HepG2 (cell line): ENCODE results near the gene SYTL1. TPM values are rescaled to one million over a fixed set of nuclear protein-coding genes. Genes with fewer than 3 reads are reported as not detected.
A peak's percentile ranks its signal among the peaks of the same experiment; 100 is the strongest.

ENCODE experiments used
- ASH2L ChIP-seq: fragments of 300-600, 200-600 bp; sonication (generic); IDR thresholded peaks from 2 replicates; pipeline ENCODE4 v1.7.0; 2017; ENCODE audit warnings: low read depth, mild to moderate bottlenecking, moderate library complexity, mixed read lengths, low read length; ENCODE audit not compliant: insufficient read length
- FOXM1 ChIP-seq: sonication (generic); formaldehyde crosslinking; IDR thresholded peaks from 2 replicates; pipeline ENCODE4 v1.5.0; 2020; ENCODE audit warnings: missing genetic modification reagents
- HNRNPLL ChIP-seq: fragments of 200-400 bp; formaldehyde crosslinking; IDR thresholded peaks from 2 replicates; pipeline ENCODE4 v1.6.1; 2017; ENCODE audit warnings: mild to moderate bottlenecking, low read depth, low read length; ENCODE audit not compliant: poor library complexity, severe bottlenecking
- MAFK ChIP-seq, 2 experiments: IDR thresholded peaks in 1 of 2; conservative IDR thresholded peaks in 1 of 2; 2 replicates each; pipeline ENCODE4 v1.6.1; 2011; ENCODE audit warnings: improper control_type of control experiment in 2 of 2, low read length in 2 of 2
- POGZ ChIP-seq: sonication (generic); formaldehyde crosslinking; IDR thresholded peaks from 2 replicates; pipeline ENCODE4 v1.4.0; 2020; ENCODE audit warnings: mild to moderate bottlenecking, missing genetic modification reagents
- POLR2AphosphoS5 ChIP-seq: IDR thresholded peaks from 2 replicates; pipeline ENCODE4 v1.6.1; 2012; ENCODE audit warnings: low read depth, low read length
- RARA ChIP-seq: IDR thresholded peaks from 2 replicates; pipeline ENCODE4 v1.6.1; 2016; ENCODE audit warnings: missing genetic modification reagents, missing compliant biosample characterization
- RBFOX2 ChIP-seq: fragments of 200-400 bp; formaldehyde crosslinking; IDR thresholded peaks from 2 replicates; pipeline ENCODE4 v1.6.1; 2017; ENCODE audit warnings: low read depth, mild to moderate bottlenecking, low read length
- SMAD1 ChIP-seq: sonication (generic); formaldehyde crosslinking; IDR thresholded peaks from 2 replicates; pipeline ENCODE4 v1.4.0; 2020; ENCODE audit warnings: missing genetic modification reagents, low read depth, mild to moderate bottlenecking, borderline replicate concordance
- ZNF343 ChIP-seq: sonication (generic); formaldehyde crosslinking; IDR thresholded peaks from 2 replicates; pipeline ENCODE4 v1.4.0; 2020; ENCODE audit warnings: mild to moderate bottlenecking, missing genetic modification reagents
- ZNF724P ChIP-seq: sonication (generic); formaldehyde crosslinking; IDR thresholded peaks from 2 replicates; pipeline ENCODE4 v1.8.0; 2022; ENCODE audit warnings: missing genetic modification reagents, borderline replicate concordance
- ZNF772 ChIP-seq: sonication (generic); formaldehyde crosslinking; IDR thresholded peaks from 2 replicates; pipeline ENCODE4 v1.5.0; 2020; ENCODE audit warnings: mild to moderate bottlenecking, missing genetic modification reagents
- ZNF788 ChIP-seq: sonication (generic); formaldehyde crosslinking; IDR thresholded peaks from 2 replicates; pipeline ENCODE4 v1.5.0; 2020; ENCODE audit warnings: mild to moderate bottlenecking, missing genetic modification reagents, borderline replicate concordance
- polyA plus RNA-seq, 8 experiments: library from polyadenylated mRNA; depleted of rRNA in 3 of 8; stranded (reverse) in 7 of 8; unstranded in 1 of 8; fragments of >200 nt; fragmentation: Illumina TruSeq in 4 of 8; extraction: Trizol in 4 of 8; gene quantifications; 2 replicates each; pipeline versions ENCODE4 v1.2.1 to v1.2.3, GENCODE V29; 2011 to 2016; ENCODE audit warnings: low read depth in 4 of 8, missing spikeins in 1 of 8, mixed read lengths in 1 of 8; ENCODE audit not compliant: insufficient read depth in 1 of 8
- total RNA-seq, 5 experiments: library from RNA; depleted of rRNA; stranded (reverse); fragments of >200 nt; fragmentation: Illumina TruSeq; extraction: Trizol; gene quantifications; 2 replicates each; pipeline ENCODE4 v1.2.3, GENCODE V29; 2016; ENCODE audit warnings: low read depth in 1 of 5
- TF ChIP-seq, protein P1 (sequence below): sonication (generic); formaldehyde crosslinking; IDR thresholded peaks from 2 replicates; pipeline ENCODE4; 2020; ENCODE audit warnings: missing genetic modification reagents, mild to moderate bottlenecking, borderline replicate concordance
- TF ChIP-seq, protein P2 (sequence below): sonication (generic); formaldehyde crosslinking; IDR thresholded peaks from 2 replicates; pipeline ENCODE4 v1.4.0; 2020; ENCODE audit warnings: missing genetic modification reagents
- TF ChIP-seq, protein P3 (sequence below): sonication (generic); formaldehyde crosslinking; IDR thresholded peaks from 2 replicates; pipeline ENCODE4 v1.4.0; 2020; ENCODE audit warnings: low read depth, mild to moderate bottlenecking, missing genetic modification reagents
- TF ChIP-seq, protein P4 (sequence below): sonication (generic); formaldehyde crosslinking; IDR thresholded peaks from 2 replicates; pipeline ENCODE4 v1.5.1; 2020; ENCODE audit warnings: missing genetic modification reagents, mild to moderate bottlenecking, borderline replicate concordance
- TF ChIP-seq, protein P5 (sequence below): sonication (generic); formaldehyde crosslinking; IDR thresholded peaks from 2 replicates; pipeline ENCODE4 v1.8.0; 2022; ENCODE audit warnings: mild to moderate bottlenecking, missing genetic modification reagents

SYTL1 gene
- total and polyA plus RNA-seq, 2 of the 13 experiments (the other 11 are each of a cell fraction or from before 2014, with no cell fraction given), result 11.1 to 17.8 TPM

DNA sequence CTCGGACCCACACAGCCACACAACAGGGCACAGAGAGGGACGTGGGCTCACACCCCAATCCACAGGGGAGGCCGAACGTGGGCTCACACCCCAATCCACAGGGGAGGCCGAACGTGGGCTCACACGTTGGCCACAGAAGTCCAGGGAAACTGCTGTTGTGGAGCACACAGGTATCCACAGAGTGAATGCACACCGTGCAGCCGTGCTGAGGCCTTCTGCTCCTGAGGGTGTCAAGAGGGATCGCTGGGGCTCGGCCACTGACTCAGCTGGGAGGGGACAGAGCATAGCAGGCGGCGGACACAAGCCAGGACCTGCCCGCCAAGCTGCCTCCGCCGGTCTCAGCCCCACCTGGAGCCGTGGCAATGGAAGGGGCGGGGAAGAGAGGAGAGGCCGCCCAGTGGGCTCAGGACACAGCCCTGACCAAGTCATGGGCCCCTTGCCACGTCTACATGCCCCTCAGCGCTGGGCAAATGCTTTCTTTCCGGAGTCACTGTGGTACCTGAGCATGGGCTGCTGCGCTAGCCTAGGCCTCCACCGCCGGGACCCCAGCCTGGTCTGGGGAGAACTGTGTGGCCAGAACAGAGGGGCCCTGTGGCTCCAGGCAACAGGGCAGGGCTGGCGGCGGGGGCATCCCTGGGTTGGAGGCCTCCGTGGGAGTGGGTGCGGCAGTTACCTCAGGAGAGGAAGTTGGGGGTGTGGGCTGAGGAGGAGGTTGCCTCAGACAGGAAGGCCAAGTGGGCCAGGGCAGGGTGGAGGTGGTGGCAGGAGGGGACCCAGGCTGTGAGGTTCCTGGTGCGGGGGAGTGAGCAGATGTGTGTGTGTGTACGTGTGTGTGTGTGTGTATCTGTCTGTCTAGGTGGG, 1.2 kb downstream of the SYTL1 start (continued):
- TF ChIP-seq, protein P1, sequence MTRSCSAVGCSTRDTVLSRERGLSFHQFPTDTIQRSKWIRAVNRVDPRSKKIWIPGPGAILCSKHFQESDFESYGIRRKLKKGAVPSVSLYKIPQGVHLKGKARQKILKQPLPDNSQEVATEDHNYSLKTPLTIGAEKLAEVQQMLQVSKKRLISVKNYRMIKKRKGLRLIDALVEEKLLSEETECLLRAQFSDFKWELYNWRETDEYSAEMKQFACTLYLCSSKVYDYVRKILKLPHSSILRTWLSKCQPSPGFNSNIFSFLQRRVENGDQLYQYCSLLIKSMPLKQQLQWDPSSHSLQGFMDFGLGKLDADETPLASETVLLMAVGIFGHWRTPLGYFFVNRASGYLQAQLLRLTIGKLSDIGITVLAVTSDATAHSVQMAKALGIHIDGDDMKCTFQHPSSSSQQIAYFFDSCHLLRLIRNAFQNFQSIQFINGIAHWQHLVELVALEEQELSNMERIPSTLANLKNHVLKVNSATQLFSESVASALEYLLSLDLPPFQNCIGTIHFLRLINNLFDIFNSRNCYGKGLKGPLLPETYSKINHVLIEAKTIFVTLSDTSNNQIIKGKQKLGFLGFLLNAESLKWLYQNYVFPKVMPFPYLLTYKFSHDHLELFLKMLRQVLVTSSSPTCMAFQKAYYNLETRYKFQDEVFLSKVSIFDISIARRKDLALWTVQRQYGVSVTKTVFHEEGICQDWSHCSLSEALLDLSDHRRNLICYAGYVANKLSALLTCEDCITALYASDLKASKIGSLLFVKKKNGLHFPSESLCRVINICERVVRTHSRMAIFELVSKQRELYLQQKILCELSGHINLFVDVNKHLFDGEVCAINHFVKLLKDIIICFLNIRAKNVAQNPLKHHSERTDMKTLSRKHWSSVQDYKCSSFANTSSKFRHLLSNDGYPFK (CRISPR knock-in tag), result no peak; the same call in 1 of the 2 replicates
- TF ChIP-seq ZNF772 (CRISPR knock-in tag) (peak; percentile 47), SMAD1 (no peak), RBFOX2 (peak; percentile 67), ZNF343 (CRISPR knock-in tag) (0 out of 2 replicates have a peak, but pooled peaks have one; percentile 11), RARA (CRISPR knock-in tag) (no peak), ASH2L (no peak), FOXM1 (no peak), POGZ (no peak), ZNF724P (CRISPR knock-in tag) (peak; percentile 29; the same call in 1 of the 2 replicates), HNRNPLL (peak; percentile 57), POLR2AphosphoS5 (no peak; the same call in 1 of the 2 replicates), MAFK (conservative IDR thresholded peaks at IDR 0.05 in 1 of 2, IDR thresholded peaks at IDR 0.05 in 1 of 2; ENCODE audit: low read length in 2 of 2) (no peak), ZNF788 (CRISPR knock-in tag) (peak; percentile 68)
- TF ChIP-seq, protein P2, sequence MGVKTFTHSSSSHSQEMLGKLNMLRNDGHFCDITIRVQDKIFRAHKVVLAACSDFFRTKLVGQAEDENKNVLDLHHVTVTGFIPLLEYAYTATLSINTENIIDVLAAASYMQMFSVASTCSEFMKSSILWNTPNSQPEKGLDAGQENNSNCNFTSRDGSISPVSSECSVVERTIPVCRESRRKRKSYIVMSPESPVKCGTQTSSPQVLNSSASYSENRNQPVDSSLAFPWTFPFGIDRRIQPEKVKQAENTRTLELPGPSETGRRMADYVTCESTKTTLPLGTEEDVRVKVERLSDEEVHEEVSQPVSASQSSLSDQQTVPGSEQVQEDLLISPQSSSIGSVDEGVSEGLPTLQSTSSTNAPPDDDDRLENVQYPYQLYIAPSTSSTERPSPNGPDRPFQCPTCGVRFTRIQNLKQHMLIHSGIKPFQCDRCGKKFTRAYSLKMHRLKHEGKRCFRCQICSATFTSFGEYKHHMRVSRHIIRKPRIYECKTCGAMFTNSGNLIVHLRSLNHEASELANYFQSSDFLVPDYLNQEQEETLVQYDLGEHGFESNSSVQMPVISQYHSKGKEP (CRISPR knock-in tag), result no peak
- TF ChIP-seq, protein P3, sequence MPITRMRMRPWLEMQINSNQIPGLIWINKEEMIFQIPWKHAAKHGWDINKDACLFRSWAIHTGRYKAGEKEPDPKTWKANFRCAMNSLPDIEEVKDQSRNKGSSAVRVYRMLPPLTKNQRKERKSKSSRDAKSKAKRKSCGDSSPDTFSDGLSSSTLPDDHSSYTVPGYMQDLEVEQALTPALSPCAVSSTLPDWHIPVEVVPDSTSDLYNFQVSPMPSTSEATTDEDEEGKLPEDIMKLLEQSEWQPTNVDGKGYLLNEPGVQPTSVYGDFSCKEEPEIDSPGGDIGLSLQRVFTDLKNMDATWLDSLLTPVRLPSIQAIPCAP, result no peak
- TF ChIP-seq, protein P4, sequence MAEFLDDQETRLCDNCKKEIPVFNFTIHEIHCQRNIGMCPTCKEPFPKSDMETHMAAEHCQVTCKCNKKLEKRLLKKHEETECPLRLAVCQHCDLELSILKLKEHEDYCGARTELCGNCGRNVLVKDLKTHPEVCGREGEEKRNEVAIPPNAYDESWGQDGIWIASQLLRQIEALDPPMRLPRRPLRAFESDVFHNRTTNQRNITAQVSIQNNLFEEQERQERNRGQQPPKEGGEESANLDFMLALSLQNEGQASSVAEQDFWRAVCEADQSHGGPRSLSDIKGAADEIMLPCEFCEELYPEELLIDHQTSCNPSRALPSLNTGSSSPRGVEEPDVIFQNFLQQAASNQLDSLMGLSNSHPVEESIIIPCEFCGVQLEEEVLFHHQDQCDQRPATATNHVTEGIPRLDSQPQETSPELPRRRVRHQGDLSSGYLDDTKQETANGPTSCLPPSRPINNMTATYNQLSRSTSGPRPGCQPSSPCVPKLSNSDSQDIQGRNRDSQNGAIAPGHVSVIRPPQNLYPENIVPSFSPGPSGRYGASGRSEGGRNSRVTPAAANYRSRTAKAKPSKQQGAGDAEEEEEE (CRISPR knock-in tag), result no peak
- TF ChIP-seq, protein P5, sequence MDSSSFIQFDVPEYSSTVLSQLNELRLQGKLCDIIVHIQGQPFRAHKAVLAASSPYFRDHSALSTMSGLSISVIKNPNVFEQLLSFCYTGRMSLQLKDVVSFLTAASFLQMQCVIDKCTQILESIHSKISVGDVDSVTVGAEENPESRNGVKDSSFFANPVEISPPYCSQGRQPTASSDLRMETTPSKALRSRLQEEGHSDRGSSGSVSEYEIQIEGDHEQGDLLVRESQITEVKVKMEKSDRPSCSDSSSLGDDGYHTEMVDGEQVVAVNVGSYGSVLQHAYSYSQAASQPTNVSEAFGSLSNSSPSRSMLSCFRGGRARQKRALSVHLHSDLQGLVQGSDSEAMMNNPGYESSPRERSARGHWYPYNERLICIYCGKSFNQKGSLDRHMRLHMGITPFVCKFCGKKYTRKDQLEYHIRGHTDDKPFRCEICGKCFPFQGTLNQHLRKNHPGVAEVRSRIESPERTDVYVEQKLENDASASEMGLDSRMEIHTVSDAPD (CRISPR knock-in tag), result 0 out of 2 replicates have a peak, but pooled peaks have one; percentile 14
